ENCODE data around the gene PAN2. TPM values are rescaled to one million over a fixed set of nuclear protein-coding genes. Genes with fewer than 3 reads are reported as not detected.

Gene PAN2
- total RNA-seq, 1 experiment from 2014 or later = 15.3 TPM

- no peaks in the 10 kb centered on the region for H3K27me3 ChIP-seq (ENCODE audit: low read length)
- H3K9me2 ChIP-seq (replicated peaks; ENCODE audit: low read length) = no peaks in the 10 kb centered on the region
- H3K36me3 ChIP-seq (ENCODE audit: low read depth, low read length) = peaks cover 18% of the 10 kb centered on the region
- no peak overlapping the region for H2AFZ ChIP-seq (ENCODE audit: low read length)
- no peak for TF ChIP-seq CTCF (conservative IDR thresholded peaks at IDR 0.05; ENCODE audit: low read depth, low read length)
- no peak for TF ChIP-seq EZH2phosphoT487 (IDR thresholded peaks at IDR 0.05; ENCODE audit: borderline replicate concordance, low read length)
- H3K9ac ChIP-seq (ENCODE audit: low read length) = no peak overlapping the region
- peaks cover 53% of the 10 kb centered on the region for H3K4me1 ChIP-seq (ENCODE audit: insufficient read depth, low read length)
- H3K79me2 ChIP-seq (ENCODE audit: low read length) = peaks cover 79% of the 10 kb centered on the region
- H4K20me1 ChIP-seq (ENCODE audit: low read length) = peaks cover 28% of the 10 kb centered on the region; the same call in 1 of the 2 replicates
- ChIA-PET CTCF (no interaction called here), POLR2A (ENCODE audit: unreplicated experiment) (no interaction called here)
- DNase-seq (no peak), ATAC-seq (no peak)
- no TSS peak for BruUV-seq (replicated peaks)
- no peaks in the 10 kb centered on the region for H3K9me3 ChIP-seq (ENCODE audit: low read length)
- no peak overlapping the region for H3K4me3 ChIP-seq (ENCODE audit: low read length)
- no peaks in the 10 kb centered on the region for H3F3A ChIP-seq (ENCODE audit: low read length, unreplicated experiment)
- H3K27ac ChIP-seq (ENCODE audit: low read length) = no peak overlapping the region
- H3K4me2 ChIP-seq (ENCODE audit: low read length) = peak overlapping the region; percentile 87
- intact Hi-C loops (cut with micrococcal nuclease) = no loop called here
Measured at GRCh38 chr12:56296295-56296694, 37.5 kb downstream of the PAN2 start.

GRCh38 chr12:56293795-56294194 lies 40.0 kb downstream of the PAN2 start:
- intact Hi-C loops (cut with micrococcal nuclease) = no loop called here
- DNase-seq = no peak
- no peaks in the 10 kb centered on the region for H3K9me2 ChIP-seq (replicated peaks; ENCODE audit: low read length)
- H3K79me2 ChIP-seq (ENCODE audit: low read length) = peaks cover 90% of the 10 kb centered on the region
- TF ChIP-seq EZH2 (IDR thresholded peaks at IDR 0.05; ENCODE audit: low read length, unreplicated experiment) (no peak), EZH2phosphoT487 (IDR thresholded peaks at IDR 0.05; ENCODE audit: borderline replicate concordance, low read length) (no peak), CTCF (conservative IDR thresholded peaks at IDR 0.05; ENCODE audit: low read depth, low read length) (no peak)
- ChIA-PET CTCF (no interaction called here), POLR2A (ENCODE audit: unreplicated experiment) (no interaction called here)
- H3K9ac ChIP-seq (ENCODE audit: low read length) = no peak overlapping the region
- H4K20me1 ChIP-seq (ENCODE audit: low read length) = peaks cover 33% of the 10 kb centered on the region
- H3K27me3 ChIP-seq (ENCODE audit: low read length) = no peaks in the 10 kb centered on the region
- H3K9me3 ChIP-seq (ENCODE audit: low read length) = no peaks in the 10 kb centered on the region
- no peak overlapping the region for H3K4me2 ChIP-seq (ENCODE audit: low read length)
- no peak overlapping the region for H2AFZ ChIP-seq (ENCODE audit: low read length)
- H3K27ac ChIP-seq (ENCODE audit: low read length) = no peak overlapping the region
- no peaks in the 10 kb centered on the region for H3F3A ChIP-seq (ENCODE audit: low read length, unreplicated experiment)
- no peak for ATAC-seq
- no peak overlapping the region for H3K4me3 ChIP-seq (ENCODE audit: low read length)
- BruUV-seq (replicated peaks) = no TSS peak
- peaks cover 51% of the 10 kb centered on the region for H3K4me1 ChIP-seq (ENCODE audit: insufficient read depth, low read length)
- peaks cover 30% of the 10 kb centered on the region for H3K36me3 ChIP-seq (ENCODE audit: low read depth, low read length)

- Histone ChIP-seq H4K20me1 (ENCODE audit: low read length) (peaks cover 15% of the 10 kb centered on the region), H2AFZ (ENCODE audit: low read length) (no peak overlapping the region), H3K27ac (ENCODE audit: low read length) (no peak overlapping the region), H3K9me2 (replicated peaks; ENCODE audit: low read length) (no peaks in the 10 kb centered on the region), H3K4me2 (ENCODE audit: low read length) (no peak overlapping the region), H3K9ac (ENCODE audit: low read length) (no peak overlapping the region), H3K4me3 (ENCODE audit: low read length) (no peak overlapping the region), H3K9me3 (ENCODE audit: low read length) (no peaks in the 10 kb centered on the region), H3K36me3 (ENCODE audit: low read depth, low read length) (peaks cover 32% of the 10 kb centered on the region), H3K27me3 (ENCODE audit: low read length) (no peaks in the 10 kb centered on the region), H3F3A (ENCODE audit: low read length, unreplicated experiment) (no peaks in the 10 kb centered on the region), H3K79me2 (ENCODE audit: low read length) (peaks cover 65% of the 10 kb centered on the region), H3K4me1 (ENCODE audit: insufficient read depth, low read length) (peaks cover 24% of the 10 kb centered on the region)
- ChIA-PET CTCF (no interaction called here), POLR2A (ENCODE audit: unreplicated experiment) (no interaction called here)
- intact Hi-C loops (cut with micrococcal nuclease) = no loop called here
- ATAC-seq (no peak), DNase-seq (no peak)
- no TSS peak for BruUV-seq (replicated peaks)
- TF ChIP-seq EZH2 (IDR thresholded peaks at IDR 0.05; ENCODE audit: low read length, unreplicated experiment) (no peak), EZH2phosphoT487 (IDR thresholded peaks at IDR 0.05; ENCODE audit: borderline replicate concordance, low read length) (no peak), CTCF (conservative IDR thresholded peaks at IDR 0.05; ENCODE audit: low read depth, low read length) (no peak)
Measured at GRCh38 chr12:56288705-56289387, 45.0 kb downstream of the PAN2 start.

Data from PC-3 (cell line).